Stimulated activated CD8-positive, alpha-beta memory T cell treated with anti-CD3 and anti-CD28 coated beads, Interleukin-15, amount 100 ng/mL, for 4 hours (primary cell): ENCODE data around the gene ZC3H12C.
A peak's percentile ranks its signal among the peaks of the same experiment; 100 is the strongest.

Source experiments
- DNase-seq, 2 donors: peaks; one replicate each; pipeline ENCODE4 v3.0.0-alpha.2; 2020; ENCODE audit warnings: low read depth in 2 of 2

ZC3H12C gene

DNA sequence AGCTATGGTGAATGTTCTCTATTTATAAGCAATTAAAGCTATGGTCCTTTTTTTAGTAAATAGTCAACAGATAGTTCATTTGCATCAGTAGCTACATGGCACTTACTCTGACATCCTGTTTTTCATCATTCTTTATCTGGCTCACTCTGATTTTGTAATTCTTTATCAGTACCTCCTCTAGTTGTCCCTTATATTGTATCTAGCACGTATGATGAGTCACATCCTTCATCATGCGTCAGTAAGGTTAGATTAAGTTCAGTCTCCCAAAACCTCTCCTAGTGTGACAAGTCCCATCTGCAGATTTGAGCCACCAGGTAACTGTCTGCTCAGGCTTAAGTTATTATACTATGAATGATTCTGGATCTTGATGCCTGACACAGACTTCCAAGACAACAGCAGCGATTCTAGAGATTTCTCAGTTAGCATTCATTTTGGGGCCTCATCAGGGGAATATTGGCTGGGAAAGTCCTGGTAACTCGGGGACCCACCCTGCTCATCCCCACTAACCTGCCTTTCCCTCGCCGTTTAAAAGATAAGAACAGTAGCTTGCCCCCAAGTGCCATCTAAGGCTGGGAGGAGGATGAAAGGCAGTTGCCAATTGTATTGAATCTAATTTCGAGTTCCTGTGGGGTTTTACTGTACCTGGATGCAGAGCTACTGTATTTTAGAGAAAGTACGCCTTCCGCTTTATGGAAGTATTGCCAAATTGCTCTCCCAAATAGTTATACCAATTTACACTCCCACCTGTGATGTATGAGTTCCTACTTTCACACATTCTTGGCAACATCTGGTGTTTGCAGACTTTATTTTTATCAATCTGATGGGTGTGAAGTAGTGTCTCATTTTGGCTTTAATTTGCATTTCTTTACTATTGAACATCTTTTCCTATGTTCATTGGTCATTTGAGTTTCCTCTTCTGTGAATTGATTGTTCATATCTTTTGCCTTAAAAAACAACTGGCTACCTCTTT, 55.9 kb downstream of the ZC3H12C start:
- no peak for DNase-seq

DNA sequence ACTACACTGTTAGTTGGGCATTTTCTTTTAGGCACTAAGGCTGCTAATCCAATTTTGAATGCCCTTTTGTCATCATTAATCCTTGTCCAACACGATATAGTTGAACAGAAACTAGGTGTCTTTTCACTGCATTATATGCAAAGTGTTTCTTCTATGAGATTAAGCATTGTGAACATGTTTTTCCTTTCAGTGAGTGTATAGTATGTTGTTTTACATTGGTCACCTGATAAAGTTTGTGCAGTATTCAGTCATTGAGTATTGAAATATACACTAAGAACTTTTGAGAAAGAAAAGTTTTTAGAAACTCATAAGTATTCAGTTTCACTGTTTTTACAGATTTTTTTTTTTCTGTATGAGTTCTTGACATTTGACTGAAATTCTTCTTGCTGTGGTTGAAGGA, 59.0 kb downstream of the ZC3H12C start:
- no peak for DNase-seq

DNA sequence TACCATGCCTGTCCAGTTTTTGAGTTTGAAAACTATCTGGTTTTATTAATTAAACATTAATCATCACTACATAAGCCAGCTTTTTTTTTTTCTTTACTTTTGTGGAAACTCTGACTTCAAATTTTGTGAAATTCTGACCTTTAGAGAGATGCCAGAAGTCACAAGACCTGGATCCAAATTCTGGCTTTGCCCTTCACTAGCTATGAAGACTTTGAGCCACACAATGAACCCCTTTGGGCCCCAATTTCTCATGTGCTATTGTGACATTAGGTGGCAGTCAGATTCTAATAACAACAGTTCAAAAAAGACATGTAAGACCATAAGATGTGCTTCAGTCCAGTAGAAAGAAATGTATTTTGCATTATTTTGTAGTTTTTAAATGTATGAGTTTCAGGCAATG, 60.3 kb downstream of the ZC3H12C start:
- no peak for DNase-seq

DNA sequence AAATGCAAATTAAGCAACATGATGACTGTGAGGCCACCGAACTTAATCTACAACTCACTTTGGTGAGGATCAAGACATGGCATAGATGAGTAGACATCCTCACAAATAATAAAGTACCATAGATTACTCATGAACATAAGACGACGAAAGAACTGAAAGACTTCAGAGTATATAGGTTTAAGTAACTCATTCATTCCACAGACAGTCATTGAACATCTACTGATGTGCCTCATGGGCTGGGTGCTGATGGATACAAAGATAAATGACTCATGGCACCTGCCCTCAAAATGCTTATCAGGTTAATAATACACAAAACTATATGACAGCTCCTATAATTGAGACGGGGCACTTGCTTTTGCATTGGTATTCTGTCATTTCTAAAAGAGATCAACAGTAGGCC, 63.3 kb downstream of the ZC3H12C start:
- no peak for DNase-seq

DNA sequence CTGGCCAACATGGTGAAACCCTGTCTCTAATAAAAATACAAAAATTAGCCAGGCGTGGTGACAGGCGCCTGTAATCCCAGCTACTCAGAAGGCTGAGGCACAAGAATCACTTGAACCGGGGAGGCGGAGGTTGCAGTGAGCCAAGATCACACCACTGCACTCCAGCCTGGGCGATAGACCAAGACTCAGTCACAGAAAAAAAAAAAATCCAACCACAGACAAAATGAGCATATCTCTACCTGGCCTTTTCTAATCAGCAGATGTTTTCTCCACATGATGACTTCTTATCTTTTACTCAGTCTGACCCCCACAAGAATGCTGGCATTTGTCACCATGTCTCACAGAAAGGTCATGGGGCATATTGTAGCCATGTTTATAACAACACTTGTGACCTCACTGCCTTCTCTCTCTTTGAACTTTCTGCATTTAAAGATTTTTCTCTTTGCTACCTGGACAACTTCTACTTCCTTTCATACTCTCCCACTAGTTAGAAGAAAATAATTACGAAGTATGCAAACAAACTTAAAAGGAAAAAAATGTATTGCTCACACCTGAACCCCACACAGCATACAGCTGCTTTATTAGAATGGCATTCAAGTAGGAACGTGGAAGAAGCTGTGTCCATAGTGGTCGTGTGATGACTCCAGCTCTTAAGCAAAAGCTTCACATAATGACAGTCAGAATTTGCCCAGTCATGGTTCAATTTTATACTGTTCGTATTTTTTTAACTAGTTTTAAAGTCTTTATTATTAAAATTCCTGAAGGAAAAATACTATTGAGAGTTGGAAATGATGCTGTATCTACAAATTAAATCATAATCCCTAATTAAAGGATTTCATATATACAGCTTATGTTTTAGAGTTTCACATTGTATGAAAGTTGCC, 65.4 kb downstream of the ZC3H12C start:
- DNase-seq, result no peak

DNA sequence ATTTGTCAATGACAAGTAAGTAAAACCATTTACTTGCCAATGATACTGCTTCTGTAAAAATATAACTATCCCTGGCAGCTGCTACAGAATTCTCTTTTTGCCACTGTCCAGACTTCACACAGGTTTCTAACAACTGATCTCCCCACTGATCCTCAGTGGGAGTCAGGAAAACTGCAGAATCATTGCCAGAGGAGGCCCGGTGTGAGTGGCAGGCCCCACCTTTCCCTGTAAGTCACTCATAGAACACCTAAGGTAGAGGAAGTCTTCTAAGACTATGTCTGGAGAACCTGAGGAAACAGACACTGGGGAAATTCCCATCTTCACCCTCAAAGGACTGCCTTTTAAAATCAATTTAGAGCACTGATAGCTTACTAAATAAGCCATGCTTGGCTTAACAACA, 66.3 kb downstream of the ZC3H12C start:
- no peak for DNase-seq

DNA sequence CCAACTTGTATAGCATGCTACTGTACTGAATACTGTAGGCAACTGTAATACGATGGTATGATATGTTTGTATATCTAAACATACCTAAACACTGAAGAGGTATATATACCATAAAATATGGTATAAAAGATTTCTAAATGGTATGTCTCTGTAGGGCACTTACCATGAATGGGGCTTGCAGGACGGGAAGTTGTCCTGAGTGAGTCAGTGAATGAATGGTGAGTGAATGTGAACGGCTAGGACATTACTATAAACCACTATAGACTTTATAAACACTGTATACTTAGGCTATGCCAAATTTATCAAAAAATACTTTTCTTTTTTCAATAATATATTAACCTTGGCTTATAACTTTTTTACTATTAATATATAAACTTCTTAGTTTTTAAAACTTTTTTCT, 66.8 kb downstream of the ZC3H12C start:
- DNase-seq, result no peak

DNA sequence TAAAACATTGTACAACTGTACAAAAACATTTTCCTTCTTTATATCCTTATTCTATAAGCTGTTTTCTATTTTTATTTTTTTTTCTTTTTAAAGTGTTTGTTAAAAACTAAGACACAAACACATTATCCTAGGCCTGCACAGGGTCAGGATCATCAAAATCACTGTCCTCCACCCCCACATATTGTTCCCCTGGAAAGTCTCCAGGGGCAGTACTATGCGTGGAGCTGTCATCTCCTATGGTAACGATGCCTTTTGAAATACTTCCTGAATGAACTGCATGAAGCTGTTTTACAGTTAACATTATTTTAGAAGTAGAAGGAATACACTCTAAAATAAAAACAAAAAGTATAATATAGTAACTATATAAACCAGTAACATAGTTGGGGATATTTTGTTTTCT, 67.2 kb downstream of the ZC3H12C start:
- no peak for DNase-seq

DNA sequence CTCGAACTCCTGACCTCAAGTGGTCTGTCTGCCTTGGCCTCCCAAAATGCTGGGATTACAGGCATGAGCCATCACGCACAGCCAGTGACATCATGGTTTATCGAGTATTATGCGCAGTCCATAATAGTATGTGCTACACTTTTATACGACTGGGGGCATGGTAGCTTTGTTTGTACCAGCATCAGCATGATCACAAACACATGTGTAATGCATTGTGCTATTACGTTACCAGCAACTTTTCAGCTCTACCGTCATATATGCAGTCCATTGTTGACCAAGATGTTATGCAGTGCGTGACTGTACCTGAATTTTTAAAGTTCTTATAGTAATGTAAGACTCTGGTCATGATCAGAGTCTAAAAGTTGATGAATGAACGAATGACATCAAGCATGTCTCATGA, 67.9 kb downstream of the ZC3H12C start:
- no peak for DNase-seq

DNA sequence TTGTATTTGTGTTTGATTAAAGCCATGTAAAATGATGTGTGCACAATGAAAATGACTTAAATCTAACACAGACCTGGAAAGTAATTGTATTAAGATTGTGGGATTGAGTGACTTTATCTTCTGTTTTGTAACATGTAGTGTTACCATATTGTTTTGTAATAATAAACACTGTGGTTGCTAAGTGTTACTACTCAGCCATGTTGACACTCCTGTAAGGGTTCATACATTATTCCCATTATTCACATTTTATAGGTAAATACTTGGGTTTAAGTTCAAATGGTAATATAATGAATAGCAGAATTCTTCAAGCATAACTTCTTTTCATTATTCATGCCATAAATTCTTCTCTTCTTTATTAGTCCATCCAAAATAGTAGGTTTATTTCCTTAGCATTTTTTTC, 69.0 kb downstream of the ZC3H12C start:
- DNase-seq, result no peak

DNA sequence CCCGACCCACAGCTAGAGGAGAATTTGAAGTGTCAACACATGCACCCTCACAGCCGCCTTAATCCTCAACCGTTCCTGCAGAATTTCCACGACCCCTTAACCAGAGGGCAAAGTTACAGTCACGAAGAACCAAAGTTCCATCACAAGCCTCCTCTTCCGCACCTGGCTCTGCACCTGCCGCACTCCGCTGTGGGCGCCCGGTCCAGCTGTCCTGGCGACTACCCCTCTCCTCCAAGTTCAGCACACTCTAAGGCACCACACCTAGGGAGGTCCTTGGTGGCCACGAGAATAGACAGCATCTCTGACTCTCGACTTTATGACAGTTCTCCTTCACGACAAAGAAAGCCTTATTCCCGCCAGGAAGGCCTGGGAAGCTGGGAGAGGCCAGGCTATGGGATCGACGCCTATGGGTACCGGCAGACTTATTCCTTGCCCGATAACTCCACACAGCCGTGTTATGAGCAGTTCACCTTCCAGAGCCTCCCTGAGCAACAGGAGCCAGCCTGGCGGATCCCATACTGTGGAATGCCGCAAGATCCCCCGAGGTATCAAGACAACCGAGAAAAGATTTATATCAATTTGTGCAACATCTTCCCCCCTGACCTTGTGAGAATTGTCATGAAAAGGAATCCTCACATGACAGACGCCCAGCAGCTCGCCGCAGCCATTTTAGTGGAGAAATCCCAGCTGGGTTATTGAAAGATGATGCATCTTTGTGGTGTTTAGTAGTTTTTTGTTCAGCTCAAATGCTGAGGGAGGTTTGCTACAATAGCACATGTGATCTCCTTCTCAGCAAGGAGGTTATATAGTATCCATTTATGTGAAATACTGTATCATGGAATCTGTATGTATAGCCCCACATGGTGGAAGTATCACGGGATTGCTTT, 72.1 kb downstream of the ZC3H12C start:
- no peak for DNase-seq

DNA sequence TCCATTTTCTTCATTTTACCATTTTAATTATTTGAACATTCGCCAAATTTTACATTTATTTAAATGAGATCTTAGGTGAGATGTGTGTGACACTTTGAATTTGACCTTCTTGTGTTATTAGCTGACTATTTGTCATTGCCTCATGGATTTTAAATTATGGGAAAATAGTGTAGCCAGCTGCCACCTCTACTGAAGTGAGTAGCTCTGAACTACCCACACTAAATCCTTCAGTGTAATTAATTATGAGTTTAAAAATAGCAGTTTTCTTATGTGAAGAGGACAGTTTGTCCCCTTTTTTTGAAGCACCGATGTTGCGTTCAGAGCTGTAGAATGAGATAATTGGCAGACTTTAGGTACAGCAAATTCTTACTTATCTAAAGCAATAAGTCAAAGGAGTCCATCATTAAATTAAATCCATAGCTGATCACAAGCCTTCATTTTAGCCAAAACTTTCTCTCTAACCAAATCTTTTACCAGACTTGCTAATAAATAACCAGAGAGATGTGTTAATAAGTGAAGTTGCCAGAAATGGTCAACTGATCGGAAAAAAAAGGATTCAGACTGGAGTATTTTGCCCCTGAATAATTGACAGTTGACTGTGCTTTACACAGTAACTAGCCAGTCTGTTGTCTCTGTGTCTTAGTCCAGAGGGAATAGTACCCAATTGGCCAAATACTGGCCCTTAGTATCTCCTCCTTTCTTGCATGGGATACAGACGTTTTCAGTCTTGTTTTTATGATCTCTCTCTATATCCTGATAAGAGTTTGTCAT, 75.0 kb downstream of the ZC3H12C start:
- no peak for DNase-seq

DNA sequence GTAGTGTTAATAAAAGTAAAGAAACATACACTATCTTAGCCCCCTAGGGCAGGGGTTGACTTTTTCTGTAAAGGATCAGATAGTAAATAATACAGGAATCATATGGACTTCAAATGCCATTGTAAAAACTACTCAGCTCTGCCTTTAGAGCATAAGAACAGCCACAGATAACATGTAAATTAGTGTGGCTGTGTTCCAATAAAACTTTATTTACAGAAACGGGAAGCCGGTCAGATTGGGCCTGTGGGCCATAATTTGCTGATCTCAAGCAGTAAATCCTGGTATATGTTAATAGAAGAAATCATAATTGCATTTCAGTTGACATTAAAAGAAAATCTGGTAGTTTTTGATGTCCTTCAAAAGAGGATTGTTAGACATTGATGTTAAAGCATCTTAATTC, 76.5 kb downstream of the ZC3H12C start:
- DNase-seq, result no peak

DNA sequence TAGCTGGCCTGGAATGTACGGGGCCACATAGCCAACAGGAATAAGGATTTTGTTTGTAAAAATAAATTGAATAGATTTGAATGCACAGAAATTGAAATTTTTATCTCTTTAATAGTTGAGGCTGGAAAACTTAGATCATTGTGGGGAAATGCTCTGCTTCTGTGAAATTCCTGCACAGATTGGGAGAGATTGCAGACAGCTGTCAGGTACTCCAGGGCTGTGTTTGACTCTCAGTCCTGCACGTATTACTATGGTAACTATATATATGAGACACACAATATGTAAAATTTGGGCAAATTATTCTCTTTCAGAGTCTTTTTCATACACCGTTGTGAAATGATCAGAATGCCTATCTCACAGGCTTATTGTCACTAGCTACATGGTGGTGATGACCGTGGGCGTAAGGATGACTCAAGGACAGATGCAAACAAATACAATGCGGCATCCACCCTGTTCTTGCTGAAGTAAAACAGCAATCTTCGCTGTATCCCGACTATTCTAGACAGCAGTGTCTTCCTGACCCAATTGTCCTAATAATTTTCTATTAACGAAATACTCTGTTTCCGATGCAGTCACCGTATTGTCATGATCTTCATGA, 79.4 kb downstream of the ZC3H12C start:
- DNase-seq, result no peak

DNA sequence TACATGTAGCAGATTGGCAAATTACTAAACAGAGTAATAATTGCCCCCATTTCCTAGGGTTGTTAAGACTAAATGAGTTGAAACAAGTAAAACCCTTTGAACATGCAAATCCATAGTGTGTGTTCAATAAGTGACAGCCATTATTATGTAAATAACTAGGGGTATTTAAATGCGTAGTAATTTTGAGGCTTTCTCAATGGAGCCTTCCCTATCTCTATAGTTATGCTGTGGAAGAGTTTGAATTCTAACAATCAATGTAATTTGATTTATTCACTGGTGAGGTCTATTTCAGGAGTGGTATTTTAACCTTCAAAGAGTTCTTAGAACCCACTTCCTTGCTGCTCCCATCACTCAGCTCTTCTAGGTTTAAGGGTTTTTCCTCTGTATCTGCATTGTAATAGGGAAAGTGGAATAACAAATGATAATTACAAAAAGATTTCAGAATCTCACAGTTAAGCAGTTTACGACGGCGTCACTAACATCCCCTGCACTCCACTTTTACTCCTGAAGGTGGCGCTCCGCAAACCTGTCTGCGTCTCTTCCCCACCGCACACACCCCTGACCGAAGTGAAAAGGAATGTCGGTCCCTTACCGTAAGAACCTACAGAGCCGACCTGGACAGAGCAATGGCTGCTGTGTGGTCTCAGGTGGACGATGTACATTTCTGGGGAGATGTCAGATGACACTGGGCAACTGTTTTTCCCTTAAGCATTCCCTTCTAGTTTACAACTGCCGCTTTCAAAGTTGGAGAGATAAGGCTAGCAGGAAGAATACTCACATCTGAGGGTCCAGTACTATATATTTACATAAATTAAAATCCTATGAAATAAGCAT, 80.8 kb downstream of the ZC3H12C start:
- peak; percentile 9 to 15 for DNase-seq

DNA sequence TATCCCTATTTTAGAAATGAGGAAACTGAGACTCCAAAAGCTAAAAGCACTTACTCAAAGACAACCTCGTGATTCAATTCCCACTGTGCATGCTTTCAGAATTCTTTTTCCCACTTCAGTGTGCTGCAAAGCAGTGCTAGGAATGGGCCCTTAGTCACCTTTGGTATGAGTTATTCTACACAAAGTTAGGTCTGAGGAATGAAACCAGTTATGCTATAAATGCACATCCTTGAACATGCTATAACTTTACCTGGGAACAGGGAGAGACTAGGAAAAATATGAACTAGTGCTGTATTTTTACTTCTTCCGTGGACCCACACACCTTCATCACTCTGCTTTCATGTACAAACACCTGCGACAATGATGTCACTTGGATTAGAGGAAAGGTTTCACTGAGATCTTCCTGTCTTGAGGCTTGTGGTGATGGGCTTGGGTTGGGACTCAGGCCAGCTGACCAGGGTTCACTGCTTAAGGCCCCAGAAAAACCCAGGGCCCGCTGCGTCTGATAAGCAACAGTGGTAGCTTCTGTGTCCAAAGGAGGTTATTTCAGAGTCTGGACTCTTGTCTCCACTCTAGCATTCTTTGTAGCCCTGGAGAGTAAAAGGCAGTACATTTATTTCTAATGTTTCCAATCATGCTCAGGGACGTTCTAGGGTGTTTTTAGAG, 81.6 kb downstream of the ZC3H12C start:
- no peak for DNase-seq

DNA sequence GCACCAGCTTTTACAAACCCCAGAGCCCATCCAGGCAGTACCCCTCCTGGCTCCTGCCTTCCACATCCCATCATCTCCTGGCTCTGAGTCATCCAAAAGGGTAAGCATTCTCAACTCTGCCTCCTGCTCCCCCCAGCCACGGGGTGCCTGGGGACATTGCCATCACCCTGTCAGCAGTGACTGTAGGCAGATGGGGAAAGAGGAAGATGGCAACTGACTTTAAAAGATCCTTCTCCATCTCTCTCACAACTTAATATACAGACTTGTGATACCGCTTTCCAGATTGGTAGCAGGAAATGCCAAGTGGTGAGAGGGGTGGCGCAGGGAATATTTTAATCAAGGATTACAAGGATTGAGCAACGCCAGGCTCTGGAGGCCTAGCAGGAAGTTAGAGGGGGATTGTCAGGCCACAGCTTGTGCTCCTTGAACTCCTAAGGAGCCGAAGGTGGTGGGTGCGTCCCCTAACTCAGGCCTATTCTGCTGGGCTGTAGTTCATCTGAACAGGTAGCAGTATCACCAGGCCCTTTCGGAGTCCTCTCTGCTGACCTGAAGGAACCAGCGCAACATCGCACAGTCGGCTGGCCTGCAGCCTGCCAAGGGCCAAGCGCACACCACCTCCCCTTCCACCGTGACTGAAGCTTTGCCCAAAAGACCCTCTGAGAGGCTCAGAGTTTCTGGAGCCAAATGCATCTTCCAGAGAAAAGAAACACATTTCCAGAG, 83.3 kb downstream of the ZC3H12C start:
- no peak for DNase-seq

DNA sequence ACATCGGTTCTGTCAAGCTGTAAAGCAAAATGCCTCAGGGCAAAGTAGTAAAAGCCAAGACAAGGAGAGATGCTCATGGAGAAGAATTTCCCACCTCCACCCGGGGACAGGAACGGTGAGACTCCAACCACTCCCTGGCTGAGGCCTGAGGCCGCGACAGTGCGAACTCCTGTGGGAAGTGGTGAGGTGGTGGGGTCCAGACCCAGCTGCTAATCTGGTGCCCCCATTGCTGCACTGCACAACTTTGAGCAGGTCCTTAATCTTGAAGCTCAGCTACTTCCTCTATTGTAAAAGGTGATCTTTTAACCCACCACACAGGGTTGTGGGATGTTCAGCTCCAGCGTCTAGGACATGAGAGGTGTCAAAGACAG, 83.9 kb downstream of the ZC3H12C start:
- DNase-seq, result no peak

DNA sequence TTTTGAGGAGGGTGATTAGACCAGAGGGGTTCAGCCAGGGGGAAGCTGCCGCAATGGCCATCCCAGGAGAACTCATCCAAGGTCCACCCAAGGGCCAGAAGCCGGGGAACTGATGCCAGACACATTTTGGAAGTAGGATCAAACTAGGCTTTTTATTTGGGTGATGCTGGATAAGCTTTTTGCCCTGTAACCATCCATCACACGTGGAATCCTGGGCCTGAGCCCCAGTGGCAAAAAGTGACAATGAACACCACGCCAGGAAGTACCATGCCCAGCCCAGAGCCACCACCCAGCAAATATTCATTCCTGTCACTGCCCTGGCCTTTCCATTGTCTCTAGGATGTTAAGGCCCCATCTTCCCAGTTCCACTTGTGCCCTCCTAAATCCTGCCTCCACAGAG, 85.9 kb downstream of the ZC3H12C start:
- DNase-seq, result no peak
